ENCODE data around the gene PACRG. TPM values are rescaled to one million over a fixed set of nuclear protein-coding genes. Genes with fewer than 3 reads are reported as not detected.
A peak's percentile ranks its signal among the peaks of the same experiment; 100 is the strongest.

PACRG gene
- total RNA-seq, 1 donor from 2014 or later = 0.17 TPM

- DNase-seq = no peak
These were observed 144.2 kb downstream of the PACRG start for GRCh38 chr6:162871966-162872365.

- no peak for DNase-seq
These were observed 145.8 kb downstream of the PACRG start for GRCh38 chr6:162873537-162873936.

- DNase-seq = no peak
These were observed 147.3 kb downstream of the PACRG start for GRCh38 chr6:162875070-162875469.

GRCh38 chr6:162882801-162883481, 155.2 kb downstream of the PACRG start:
- DNase-seq = no peak

DNA sequence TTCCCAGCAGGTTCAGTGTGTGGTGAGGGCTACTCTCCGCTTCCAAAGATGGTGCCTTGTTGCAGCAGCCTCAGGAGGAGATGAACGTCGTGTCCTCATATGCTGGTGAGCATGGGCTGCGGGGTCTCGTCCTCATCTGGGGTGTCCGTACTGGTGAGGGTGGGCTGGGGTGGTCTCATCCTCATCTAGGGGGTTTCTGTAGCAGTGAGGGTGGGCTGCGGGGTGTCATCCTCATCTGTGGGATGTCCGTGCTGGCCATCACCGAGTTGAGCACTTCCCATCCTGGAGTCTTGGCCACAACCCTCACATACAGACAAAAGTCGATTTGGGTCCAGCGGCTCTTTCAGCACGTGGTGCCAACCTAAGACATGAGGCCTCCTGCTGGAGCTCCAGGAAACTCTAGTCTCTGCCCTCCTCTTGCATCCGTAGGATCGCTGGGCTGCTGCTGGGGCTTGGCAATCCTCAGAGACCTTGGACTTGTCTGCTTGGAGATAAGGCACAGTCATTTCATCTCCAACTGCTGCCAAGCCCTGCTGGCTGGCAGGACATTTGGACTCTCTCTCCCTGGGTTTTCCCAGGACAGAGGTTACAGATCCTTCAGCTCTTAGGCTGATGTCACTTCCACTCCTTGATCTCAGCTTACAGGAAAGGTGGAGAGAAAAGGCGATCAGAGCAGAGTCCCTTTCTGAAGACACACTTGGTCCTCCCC, 160.4 kb downstream of the PACRG start:
- DNase-seq = no peak

- DNase-seq = no peak
These were observed 161.5 kb downstream of the PACRG start for GRCh38 chr6:162889303-162889702.

- DNase-seq = no peak
These were observed 170.2 kb downstream of the PACRG start for GRCh38 chr6:162898011-162898410.

- no peak for DNase-seq
These were observed 171.4 kb downstream of the PACRG start for GRCh38 chr6:162899148-162899547.

DNA sequence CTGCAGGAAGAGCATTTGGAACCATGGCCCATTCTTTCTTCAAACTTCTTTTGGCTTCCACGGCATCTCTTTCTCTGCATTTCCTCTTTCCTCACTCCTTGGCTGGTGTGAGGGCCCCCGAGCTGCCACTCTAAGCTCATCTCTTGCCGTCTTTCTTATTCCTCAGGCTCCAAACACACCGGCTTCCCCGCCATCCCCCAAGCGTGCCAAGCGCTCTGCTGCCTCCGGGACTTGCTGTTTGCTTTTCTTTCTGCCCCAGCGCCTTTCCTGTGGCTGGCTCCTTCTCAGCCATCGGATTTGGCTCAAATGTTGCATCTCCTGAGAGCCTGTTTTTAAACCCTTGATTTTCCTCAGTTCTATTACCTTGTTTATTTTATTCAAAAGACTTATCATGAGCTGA, 172.7 kb downstream of the PACRG start:
- DNase-seq = no peak

- DNase-seq = no peak
These were observed 176.4 kb downstream of the PACRG start for GRCh38 chr6:162904069-162904663.

GRCh38 chr6:162906479-162906878, 178.7 kb downstream of the PACRG start:
- DNase-seq = no peak

- DNase-seq = peak; percentile 37
These were observed 180.2 kb downstream of the PACRG start for GRCh38 chr6:162907876-162908481.

DNA sequence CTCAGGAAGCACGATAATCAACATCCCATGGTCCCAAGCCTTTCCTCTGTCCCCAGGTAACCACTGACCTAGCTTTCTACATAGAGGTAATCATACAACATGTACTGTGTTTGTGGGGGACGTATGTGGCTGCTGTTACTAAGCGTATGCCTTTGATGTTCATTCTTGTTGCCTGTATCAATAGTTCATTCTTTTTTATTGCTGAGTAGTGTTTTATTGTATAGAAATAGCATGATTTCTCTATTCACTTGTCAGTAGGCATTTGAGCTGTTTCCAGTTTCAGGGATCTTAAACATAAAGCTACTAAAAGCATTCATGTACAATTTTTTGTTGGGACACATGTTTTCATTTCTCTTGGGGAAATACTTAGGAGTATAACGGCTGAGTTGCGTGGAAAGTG, 185.4 kb downstream of the PACRG start:
- DNase-seq = no peak

DNA sequence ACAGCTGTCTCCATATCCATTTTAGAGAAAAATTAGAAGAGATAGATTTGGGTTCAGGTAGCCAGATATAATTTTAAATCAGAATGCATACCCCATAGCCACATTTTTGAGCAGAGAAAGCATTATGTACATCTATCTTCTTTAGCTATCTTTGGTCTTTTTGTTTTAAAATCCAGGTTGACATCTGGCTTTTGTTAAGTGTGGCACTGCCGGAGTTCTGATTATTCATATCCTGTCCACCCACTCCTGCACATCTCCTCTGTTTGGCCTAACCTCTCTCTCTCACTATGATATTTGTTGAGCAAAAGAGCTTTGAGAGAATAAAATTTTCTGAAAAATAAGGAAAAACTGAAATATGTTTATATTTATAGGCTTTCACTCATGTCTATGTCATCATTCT, 189.7 kb downstream of the PACRG start:
- no peak for DNase-seq

DNA sequence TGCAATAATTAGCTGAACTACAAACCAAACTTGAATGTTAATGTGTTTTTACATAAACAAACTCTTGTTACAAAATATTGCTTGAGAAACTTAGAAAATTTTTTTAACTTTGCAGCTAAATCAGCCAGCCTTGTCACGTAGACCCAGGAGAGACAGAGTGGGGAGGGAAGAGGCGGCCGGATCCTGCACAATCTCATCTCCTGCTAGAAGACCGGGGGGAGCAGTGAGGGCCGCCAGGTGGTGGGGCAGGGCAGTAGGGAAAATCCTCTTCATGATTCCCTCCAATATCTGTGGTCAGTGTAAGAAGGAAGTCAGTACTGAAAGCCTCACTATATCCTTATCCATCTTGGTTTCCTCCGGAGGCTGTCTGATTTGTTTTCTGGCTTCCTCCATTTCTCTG, 193.3 kb downstream of the PACRG start:
- DNase-seq = no peak

DNA sequence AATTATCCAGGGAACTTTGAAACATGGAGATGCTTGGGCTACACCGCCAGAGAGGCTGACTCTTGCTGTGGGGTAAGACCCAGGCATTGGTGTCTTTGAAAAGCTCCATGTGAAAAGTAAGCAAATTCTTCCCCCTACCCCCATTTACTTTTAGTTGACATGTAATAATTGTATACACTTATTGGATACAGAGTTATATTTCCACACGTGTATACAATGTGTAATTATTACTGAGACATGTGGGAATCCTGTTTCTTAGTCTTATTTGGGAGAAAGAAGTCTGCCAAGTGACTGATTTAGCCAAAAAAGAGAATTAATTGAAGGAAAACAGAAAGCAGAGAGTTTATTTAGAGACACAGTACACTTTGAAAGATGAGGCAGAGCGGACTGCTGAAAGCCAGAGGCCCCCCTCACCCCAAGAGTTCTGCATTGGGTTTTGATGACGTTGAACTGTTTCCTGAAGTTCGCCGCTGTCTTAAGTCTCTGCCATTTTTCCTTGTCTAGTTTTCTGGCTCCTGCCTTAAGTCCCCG, 193.8 kb downstream of the PACRG start:
- DNase-seq = no peak

- no peak for DNase-seq
These were observed 194.9 kb downstream of the PACRG start for GRCh38 chr6:162922563-162923166.

DNA sequence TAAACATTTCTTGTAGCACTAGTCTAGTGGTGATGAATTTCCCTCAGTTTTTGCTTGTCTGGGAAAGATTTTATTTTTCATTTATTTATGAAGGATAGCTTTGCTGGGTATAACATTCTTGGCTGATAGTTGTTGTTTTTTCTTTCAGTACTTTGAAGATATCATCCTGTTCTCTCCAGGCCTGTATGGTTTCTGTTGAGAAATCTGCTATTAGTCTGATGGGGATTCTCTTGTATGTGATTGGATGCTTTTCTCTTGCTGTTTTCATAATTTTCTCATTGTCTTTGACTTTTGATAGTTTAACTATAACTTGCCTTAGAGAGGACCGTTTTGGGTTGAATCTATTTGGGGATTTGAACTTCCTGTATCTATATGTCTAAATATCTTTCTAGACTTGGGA, 207.1 kb downstream of the PACRG start:
- DNase-seq = no peak

- no peak for DNase-seq
These were observed 212.7 kb downstream of the PACRG start for GRCh38 chr6:162940426-162940825.

- no peak for DNase-seq
These were observed 213.4 kb downstream of the PACRG start for GRCh38 chr6:162941128-162941527.

- DNase-seq = no peak
These were observed 215.1 kb downstream of the PACRG start for GRCh38 chr6:162942866-162943265.

- DNase-seq = no peak
These were observed 215.6 kb downstream of the PACRG start for GRCh38 chr6:162943369-162943768.

DNA sequence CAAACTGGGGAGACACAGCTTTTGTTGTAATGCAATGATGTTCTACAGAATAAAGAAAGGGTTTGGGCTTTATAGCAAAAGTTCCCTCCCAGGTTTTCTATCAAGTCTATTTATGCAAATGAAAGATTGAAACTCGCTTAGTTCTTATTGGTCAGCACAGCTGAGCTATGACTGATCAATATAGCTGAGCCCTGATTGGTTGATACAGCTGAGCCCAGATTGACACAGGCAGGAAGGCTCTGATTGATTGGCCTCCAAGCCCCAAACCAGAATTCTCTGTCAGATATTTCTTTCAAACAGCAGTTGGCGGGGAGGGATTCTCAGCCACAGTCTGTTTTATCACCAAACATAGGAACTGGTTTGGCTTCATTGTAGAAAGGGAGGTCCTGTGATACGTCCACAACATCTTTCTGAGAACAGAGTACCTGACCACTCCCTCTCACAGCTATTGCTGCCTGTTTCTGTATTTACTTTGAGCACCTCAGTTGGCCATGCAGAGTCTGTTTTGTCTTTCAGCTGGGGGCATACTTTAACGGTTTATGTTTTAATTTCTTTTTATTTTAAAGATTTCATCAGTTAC, 223.5 kb downstream of the PACRG start:
- DNase-seq = no peak

All from dermis blood vessel endothelial cell (primary cell).